Measurements from ENCODE around the gene FOXL2.
A peak's percentile ranks its signal among the peaks of the same experiment; 100 is the strongest.
"Not testable (repeated sequence)": the region's sequence is repeated elsewhere in the genome, so short reads cannot be mapped to it uniquely, and the experiment has no call there.

FOXL2 gene

DNA sequence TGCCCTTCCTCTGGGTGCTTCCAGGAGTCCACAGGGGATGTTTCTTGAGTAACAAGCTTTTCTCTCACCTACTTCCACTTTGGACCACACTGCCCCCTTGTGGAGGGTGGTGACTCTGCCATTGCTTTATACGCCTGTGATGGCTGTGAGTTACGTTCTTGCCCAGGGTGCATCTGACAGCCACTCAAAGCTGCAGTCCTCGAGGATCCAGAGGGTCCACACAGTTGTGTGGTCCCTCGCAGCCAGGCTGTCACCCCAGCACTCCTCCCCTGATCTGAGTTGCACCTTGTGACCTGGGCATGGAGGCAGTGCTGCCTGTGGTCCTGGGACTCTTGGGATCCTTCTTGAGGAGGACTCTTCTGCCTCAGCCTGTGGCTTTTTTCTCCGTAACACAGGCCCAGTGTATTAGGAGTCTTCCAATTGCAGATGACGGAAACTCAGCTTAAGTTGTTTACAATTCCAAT, 23.4 kb downstream of the FOXL2 start:
- DNase-seq = peak; percentile 67 to 70

DNA sequence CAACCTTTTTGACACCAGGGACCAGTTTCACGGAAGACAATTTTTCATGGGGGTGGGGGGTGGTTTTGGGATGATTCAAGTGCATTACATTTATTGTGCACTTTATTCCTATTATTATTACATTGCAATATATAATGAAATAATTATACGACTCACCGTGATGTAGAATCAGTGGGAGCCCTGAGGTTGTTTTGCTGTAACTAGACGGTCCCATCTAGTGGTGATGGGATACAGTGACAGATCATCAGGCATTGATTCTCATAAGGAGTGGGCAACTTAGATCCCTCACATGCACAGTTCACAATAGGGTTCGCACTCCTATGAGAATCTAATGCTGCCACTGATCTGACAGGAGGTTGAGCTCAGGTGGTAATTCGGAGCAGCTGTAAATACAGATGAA, 24.5 kb downstream of the FOXL2 start:
- not testable (repeated sequence) for DNase-seq

DNA sequence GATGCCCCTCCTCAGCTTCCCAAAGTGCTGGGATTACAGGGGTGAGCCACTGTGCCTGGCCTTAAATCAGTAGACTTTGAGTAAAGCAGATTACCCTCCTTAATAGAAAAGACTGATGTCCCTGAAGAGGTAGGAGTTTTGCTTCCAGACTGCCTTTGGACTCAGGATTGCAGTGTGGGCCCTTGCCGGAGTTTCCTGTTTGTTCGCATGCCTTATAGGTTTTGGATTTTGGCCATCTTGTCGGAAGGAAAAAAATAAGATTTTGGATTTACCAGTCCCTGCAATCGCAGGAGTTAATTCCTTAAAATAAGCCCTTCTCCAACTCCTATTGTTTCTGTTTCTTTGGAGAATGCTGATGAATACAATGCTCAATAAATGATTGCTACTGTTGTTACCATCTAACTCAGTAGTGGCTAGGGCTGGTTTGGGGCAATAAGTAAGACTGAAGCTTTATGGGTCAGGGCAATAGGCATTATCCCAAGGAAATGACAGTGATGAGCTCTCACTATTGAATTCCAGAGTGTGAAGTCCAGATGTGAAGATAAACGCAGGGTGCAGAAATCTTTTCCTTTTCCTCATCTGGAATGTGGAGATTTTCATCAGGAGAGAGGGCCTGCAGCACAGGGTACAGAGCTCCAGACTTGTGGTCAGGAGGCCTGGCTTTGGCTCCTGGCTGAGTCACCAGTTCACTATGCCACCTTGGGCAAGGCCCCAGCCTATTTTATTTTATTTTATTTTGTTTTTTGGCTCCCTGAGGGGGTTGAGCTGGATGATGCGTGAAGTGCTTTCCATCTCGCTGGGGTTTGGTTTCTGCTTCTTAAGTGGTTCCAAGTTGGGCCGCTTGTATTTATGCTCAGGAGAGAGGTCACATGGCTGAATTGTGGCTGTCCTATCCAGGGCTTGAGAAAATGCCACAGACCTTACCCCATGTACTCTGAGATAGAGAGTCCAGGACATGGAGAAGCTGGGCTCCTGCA, 25.3 kb downstream of the FOXL2 start:
- no peak for DNase-seq

DNA sequence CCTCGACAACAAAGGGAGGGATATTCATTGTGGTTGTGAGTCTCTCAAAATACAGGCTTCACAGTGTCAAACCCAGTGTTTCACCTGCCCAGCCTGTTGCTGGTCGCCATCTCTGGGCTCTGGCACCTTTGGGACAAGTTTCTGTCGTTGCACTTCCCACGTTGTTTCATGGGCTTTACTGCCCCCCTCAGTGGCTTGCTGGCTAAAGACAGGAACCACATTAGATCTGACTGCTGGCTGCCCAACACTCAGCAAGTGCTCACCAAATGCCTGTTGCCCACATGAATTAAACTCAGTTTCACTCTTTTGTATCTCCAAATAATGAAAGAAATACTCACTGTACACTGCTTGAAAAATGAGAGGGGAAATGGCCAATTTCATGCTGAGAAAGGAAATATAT, 27.6 kb downstream of the FOXL2 start:
- no peak for DNase-seq

DNA sequence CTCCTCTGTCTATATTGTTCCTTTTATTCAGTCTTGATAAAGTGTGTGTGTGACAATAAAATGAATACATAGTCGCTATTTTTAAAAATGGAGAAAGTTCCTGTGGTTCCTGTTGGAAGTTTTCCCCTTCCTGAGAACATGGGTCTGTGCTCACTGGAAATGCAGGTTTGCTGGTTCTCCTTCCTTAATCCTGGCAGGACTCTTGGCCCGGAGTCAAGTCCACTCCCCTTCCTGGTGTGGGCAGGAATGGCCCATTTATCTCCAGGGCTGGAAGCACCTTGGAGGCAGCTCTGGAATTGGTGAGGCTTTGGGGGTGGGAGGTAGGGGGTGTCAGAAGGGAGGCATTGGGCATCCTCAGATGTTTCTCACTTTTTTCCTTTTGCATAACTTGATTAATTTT, 30.1 kb downstream of the FOXL2 start:
- no peak for DNase-seq

DNA sequence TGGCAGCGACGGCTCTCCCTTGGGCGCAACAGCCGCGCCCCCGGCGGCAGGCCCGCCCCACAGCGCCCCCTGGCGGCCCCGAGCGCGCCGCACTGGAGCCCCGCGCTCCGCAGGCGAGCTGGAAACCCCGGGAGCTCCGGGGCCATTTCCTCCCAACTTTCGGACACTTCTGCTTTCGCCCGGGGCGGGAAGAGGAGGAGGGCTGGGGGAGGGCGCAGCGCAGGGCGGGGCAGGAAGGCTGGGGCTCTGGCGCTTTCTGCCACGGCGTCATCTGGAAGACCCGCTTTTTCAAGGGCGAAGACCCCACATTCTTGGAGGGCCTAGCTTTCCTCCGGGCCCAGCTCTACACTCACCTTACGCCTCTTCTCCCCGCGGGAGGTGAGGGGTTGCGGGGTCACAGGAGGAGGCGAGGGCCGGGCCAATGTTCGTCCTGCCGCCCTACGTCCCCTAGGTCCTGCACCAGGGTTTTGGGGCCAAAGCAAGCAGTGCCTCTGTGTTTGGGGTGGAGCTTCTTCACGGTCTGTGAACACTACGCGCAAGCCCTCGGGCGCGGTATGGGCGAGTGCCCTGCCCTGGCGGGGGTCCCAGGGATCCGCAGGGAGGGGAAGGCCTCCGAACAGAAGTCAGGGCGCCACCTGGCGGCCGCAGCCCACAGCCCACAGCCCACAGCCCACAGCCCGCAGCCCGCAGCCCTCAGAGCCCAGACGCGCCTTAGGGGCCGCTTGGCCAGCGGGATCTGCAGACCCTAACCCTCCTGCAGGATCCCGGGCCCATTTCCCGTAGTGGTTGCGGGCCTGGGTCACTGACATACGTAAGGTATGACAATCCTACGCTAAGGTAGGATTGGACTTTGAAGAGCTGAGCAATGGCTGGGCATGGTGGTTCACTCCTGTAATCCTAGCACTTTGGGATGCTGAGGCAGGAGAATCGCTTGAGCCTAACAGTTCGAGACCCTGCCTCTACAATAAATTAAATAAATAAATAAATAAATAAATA, 31.1 kb downstream of the FOXL2 start:
- peak; percentile 87 to 97 for DNase-seq

DNA sequence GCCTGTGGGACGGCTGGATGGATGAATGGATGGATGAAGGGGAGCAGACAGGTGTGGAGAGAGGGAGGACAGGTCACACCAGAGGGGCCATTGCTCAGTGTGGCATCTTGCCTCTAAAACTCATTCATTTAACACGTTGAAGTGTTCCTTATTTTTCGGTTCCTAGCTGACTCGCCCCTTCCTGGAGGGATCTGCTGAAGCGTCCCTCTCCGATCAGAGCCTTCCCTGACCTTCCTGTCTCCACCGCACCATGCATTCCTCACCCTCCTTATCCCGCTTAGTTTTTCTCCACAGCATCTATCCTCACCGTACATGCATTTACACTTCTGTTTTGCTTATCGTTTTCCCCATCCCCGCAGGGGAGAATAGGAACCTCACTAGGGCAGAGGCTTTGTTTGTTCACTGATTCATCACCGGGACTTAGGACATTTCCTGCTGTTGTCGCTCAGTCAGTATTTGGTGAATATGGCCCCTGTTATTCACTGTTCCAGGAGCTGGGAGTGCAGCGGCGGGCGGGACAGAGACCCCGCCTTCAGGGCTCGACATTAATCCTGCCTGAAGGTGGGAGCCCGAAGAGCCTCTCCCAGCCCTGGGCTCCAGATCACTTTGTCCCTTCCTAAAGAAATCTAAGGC, 32.0 kb downstream of the FOXL2 start:
- DNase-seq = no peak

DNA sequence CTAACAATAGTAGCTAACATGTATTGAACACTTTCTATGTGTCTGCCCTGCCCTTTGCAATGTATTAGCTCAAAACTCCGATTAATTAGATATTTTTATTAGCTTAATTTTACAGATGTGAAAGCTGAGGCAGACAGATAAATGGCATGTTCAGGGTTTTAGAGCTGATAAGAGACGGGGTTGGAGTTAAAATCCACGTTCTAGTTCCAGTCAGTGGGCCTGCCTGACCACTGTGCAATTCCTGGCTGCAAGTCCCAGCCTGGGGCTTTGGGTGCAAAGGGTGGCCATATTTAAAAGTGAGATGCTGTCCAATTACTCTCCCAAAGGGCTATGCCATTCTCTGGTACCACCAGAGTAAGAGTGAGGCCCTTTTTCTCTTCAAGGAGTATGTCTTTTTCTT, 33.2 kb downstream of the FOXL2 start:
- DNase-seq = no peak

DNA sequence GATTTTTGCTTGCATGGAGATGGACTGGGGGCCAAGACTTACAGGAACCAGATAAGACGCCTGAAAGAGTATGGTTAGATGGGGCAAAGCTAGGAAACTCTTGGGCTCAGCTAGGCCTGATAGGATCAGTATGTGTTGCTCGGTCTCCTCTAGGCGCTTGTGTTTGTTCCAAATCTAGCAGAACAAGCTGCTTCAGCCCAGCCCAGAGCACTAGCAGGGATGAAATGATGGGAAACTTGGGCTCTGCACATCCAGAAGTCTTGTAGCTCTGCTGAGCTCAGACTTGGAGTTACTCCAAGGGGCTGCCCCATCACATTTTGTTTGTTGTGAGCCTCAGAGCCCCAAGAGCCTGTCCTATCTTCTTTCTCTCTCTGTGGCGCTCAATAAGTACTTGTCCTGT, 34.7 kb downstream of the FOXL2 start:
- no peak for DNase-seq

DNA sequence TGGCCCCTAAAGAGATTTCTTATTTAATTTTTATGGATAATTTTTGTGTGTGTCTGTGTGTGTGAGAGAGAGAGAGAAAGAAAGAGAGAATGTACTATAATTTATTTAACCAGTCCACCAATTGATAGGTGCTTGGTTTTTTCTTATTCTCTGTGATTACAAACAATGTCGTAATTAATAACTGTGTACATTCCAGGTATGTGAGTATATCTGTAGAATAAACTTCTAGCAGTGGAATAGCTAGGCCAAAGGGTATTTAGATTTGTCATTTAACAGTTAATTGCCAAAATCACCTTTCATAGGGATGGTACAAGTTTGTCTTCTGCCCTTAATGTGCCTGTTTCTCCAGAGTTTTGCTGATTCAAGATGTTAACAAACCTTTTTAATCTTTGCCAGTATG, 35.3 kb downstream of the FOXL2 start:
- no peak for DNase-seq

DNA sequence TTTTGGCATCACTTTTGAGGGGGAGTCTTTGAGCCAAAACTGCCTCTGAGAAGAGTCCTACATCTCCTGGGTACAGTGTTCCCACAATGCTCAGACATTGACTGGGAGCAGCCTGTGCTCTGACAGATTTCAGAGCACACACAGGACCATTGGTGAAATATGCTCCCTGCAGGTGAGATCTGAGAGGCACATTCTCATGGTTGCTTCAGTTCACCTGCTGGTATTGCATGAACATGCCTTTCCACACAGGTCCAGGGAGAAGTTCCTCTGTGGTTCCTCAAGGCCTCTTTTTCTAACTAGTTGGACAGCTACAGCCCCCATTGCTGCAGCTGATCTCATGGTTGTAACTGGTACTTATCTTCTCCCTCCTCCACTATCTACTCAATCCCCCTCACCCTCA, 37.0 kb downstream of the FOXL2 start:
- no peak for DNase-seq

DNA sequence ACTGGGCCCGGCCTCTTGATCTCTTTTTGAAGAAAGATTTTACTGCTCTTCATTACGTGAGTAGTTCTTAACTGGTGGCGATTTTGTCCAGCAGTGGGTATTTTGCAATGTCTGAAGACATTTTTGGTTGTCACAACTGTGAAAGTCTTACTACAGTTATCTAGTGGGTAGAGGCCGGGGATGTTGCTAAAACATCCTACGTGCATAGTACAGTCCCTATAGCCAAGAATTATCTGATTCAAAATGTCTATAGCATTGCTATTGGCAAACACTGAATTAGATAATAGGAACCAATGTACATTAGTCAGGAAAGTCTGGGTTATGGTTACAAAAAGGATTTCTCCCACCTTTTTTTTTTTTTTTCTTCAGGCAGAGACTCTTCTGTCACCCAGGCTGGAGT, 38.1 kb downstream of the FOXL2 start:
- DNase-seq = no peak

DNA sequence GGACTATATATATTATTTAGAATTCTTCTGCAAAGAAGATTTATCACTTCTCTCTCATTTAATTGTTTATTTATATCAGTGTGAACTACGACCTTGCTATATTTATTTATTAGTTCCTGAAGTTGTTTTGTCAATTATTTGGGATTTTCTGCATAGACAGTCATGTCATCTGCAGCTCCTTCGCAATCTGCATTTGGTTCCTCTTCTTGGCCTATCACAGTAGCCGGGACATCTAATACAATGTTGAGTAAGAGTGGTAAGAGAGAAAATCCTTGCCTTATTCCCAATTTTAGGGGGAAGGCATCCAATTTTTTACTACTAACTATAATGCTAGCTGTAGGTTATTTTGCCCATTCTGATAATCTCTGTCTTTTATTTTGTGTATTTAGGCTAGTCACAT, 39.4 kb downstream of the FOXL2 start:
- no peak for DNase-seq

DNA sequence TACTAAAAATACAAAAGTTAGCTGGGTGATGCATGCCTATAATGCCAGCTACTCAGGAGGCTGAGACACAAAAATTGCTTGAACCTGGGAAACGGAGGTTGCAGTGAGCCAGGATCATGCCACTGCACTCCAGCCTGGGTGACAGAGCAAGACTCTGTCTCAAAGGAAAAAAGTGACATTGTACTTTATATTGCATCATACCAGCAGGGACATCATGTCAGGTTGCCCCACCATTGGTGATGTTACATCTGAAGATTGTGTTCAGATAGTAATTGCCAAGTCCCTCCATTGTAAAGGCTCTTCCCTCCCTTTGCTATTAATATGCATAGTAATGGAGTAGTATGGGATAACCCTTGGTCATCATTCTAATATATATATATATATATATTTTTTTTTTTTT, 44.8 kb downstream of the FOXL2 start:
- no peak for DNase-seq

DNA sequence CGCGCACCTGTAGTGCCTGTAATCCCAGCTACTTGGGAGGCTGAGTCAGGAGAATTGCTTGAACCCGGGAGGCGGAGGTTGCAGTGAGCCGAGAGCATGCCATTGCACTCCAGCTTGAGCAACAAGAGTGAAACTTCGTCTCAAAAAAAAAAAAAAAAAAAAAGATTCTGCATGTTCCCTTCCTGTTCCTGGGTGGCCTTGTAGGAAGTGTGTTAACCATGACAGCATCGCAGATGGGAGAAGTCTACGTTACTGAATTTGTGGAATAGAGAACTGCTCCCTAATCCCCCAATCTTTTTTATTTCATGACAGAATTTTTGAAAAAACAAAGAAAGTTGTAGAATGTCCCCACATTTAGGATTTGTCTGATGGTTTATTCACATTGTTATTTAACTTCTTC, 45.4 kb downstream of the FOXL2 start:
- DNase-seq = no peak

DNA sequence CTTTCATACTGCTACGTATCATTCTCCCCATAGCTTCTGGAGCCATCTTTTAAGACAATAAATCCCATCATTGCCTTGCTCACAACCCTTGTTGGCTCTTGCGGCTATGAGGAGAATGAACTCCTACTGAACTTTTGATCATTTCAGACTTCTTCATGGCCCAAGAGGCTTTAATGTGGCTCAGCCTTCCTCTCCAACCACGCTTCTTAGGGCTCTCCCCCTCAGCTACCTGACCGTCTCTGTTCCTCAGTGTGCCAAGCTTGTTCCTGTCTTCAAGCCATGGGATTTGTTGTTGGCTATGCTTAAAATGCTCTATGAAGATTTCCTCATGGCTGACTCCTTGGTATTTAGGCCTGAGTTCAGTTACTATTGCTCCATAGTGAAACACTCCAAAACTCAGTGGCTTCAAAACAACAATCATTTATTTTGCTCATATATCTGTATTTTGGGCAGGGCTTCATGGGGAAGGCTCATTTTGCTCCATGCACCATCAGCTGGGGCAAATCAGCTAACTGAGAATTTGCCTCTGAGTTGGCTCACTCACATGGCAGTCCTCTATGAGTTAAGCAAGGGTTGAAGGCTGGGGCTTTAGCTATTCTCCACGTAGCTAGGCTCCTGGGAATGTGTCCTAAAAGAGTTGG, 47.5 kb downstream of the FOXL2 start:
- no peak for DNase-seq

DNA sequence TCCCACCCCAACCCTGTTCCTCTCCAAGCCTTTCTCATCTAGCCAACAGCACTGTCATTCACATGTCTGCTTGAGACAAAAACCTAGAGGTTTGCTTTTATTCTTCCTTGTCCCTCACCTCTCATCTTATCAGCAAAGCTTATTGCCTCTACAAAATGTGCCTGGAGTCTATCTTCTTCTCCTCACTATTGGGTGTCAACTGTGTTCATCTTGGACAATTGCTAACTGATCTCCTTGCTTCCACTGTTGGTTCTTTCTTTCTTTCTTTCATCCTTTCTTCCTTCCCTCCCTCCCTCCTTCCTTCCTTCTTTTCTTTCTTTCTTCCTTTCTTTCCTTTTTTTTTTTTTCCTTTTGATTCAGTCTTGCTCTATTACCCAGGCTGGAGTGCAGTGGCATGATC, 48.2 kb downstream of the FOXL2 start:
- DNase-seq = no peak

DNA sequence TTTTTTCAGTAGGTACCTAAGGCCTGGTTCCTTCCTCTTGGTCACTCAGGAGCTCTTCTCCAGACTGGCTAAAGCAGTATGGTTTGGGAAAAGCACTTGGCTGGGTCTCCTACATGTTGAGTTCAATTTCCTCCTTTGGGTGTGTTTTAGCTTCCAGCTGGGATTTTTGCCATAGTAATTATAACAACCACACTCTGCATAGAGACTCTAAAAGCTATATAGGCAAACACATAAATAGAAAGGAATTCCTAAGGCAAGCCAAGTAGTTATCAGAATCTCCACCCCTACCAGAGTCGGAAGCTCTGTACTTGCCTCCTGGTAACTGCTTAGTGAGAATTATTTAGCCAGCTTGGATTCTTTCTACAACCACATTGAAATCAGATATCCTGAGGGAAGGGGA, 48.6 kb downstream of the FOXL2 start:
- no peak for DNase-seq

Measured in bone marrow (tissue), 2 donors.